Measurements from ENCODE around the gene GABRB1.

The GABRB1 gene

GRCh38 chr4:47471064-47471463, 439.7 kb downstream of the GABRB1 start:
- TF ChIP-seq GATA2 (IDR thresholded peaks at IDR 0.05; ENCODE audit: low read depth, low read length) (no peak), GATA3 (IDR thresholded peaks at IDR 0.05; ENCODE audit: low read depth, low read length) (no peak)

GRCh38 chr4:47471591-47471990, 440.2 kb downstream of the GABRB1 start:
- TF ChIP-seq GATA3 (IDR thresholded peaks at IDR 0.05; ENCODE audit: low read depth, low read length): no peak
- no peak for TF ChIP-seq GATA2 (IDR thresholded peaks at IDR 0.05; ENCODE audit: low read depth, low read length)

- TF ChIP-seq GATA2 (IDR thresholded peaks at IDR 0.05; ENCODE audit: low read depth, low read length) (no peak), GATA3 (IDR thresholded peaks at IDR 0.05; ENCODE audit: low read depth, low read length) (no peak)
These were observed 441.9 kb downstream of the GABRB1 start for GRCh38 chr4:47473141-47473750.

- TF ChIP-seq GATA2 (IDR thresholded peaks at IDR 0.05; ENCODE audit: low read depth, low read length): no peak
- no peak for TF ChIP-seq GATA3 (IDR thresholded peaks at IDR 0.05; ENCODE audit: low read depth, low read length)
These were observed 443.4 kb downstream of the GABRB1 start for GRCh38 chr4:47474799-47475198.

- no peak for TF ChIP-seq GATA2 (IDR thresholded peaks at IDR 0.05; ENCODE audit: low read depth, low read length)
- no peak for TF ChIP-seq GATA3 (IDR thresholded peaks at IDR 0.05; ENCODE audit: low read depth, low read length)
These were observed 444.0 kb downstream of the GABRB1 start for GRCh38 chr4:47475411-47475810.
